ENCODE data around the gene FOXQ1. TPM values are rescaled to one million over a fixed set of nuclear protein-coding genes. Genes with fewer than 3 reads are reported as not detected.

The FOXQ1 gene
- total and polyA plus RNA-seq, 2 of the 13 experiments (the other 11 are each of a cell fraction or from before 2014, with no cell fraction given): 35.2 to 39.8 TPM

DNA sequence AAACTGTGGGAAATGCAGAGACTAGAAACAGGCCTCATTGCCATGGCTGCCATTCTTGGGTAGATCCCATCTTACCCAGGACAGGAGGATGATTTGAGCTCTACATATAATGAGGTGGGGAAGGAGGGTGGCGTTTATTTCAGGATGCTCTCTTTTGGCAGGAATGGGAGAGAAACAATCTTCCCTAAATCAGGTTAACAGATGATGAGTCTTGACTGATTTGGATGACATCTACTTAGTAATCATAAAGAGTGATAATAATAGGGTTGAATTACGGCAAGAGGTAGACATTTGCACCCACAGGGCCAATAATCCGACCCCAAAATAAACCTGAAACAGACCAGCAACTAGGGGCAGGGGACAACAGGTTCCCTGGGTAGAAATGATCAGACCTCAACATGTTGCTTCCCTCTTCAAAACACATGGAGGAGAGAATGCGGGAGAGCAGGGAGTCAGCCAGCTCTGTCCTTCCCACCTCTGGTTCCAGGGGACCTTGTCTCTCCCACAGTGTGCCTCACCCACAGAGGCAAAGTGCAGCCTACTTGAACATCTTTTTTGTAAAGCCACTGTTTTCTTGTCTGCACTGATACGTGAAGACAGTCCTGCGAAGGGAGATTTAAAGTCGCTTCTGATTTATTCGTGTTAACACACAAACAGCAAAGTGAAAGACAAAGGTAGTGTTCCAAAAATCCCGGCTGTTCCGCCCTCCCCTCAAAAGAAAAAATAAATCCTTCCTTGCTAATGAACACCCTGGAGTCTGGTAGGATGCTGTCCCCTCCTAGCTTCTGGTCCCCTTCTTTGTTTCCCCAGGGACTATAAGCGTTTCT, 3.9 kb downstream of the FOXQ1 start (continued):
- TF ChIP-seq, protein P1, sequence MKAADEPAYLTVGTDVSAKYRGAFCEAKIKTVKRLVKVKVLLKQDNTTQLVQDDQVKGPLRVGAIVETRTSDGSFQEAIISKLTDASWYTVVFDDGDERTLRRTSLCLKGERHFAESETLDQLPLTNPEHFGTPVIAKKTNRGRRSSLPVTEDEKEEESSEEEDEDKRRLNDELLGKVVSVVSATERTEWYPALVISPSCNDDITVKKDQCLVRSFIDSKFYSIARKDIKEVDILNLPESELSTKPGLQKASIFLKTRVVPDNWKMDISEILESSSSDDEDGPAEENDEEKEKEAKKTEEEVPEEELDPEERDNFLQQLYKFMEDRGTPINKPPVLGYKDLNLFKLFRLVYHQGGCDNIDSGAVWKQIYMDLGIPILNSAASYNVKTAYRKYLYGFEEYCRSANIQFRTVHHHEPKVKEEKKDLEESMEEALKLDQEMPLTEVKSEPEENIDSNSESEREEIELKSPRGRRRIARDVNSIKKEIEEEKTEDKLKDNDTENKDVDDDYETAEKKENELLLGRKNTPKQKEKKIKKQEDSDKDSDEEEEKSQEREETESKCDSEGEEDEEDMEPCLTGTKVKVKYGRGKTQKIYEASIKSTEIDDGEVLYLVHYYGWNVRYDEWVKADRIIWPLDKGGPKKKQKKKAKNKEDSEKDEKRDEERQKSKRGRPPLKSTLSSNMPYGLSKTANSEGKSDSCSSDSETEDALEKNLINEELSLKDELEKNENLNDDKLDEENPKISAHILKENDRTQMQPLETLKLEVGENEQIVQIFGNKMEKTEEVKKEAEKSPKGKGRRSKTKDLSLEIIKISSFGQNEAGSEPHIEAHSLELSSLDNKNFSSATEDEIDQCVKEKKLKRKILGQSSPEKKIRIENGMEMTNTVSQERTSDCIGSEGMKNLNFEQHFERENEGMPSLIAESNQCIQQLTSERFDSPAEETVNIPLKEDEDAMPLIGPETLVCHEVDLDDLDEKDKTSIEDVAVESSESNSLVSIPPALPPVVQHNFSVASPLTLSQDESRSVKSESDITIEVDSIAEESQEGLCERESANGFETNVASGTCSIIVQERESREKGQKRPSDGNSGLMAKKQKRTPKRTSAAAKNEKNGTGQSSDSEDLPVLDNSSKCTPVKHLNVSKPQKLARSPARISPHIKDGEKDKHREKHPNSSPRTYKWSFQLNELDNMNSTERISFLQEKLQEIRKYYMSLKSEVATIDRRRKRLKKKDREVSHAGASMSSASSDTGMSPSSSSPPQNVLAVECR (CRISPR knock-in tag; IDR thresholded peaks at IDR 0.05; ENCODE audit: borderline replicate concordance): 0 out of 2 replicates have a peak, but pooled peaks have one; percentile 10
- TF ChIP-seq ZNF781 (CRISPR knock-in tag; IDR thresholded peaks at IDR 0.05; ENCODE audit: borderline replicate concordance, not compliant biosample characterization): peak; percentile 26
- TF ChIP-seq, protein P2, sequence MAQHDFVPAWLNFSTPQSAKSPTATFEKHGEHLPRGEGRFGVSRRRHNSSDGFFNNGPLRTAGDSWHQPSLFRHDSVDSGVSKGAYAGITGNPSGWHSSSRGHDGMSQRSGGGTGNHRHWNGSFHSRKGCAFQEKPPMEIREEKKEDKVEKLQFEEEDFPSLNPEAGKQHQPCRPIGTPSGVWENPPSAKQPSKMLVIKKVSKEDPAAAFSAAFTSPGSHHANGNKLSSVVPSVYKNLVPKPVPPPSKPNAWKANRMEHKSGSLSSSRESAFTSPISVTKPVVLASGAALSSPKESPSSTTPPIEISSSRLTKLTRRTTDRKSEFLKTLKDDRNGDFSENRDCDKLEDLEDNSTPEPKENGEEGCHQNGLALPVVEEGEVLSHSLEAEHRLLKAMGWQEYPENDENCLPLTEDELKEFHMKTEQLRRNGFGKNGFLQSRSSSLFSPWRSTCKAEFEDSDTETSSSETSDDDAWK (CRISPR knock-in tag; IDR thresholded peaks at IDR 0.05): no peak
- no peak for TF ChIP-seq MEIS1 (CRISPR knock-in tag; IDR thresholded peaks at IDR 0.05; ENCODE audit: borderline replicate concordance)
- TF ChIP-seq PAF1 (CRISPR knock-in tag; IDR thresholded peaks at IDR 0.05): peak; percentile 86; the same call in 1 of the 2 replicates
- no peak for TF ChIP-seq HNRNPUL1 (IDR thresholded peaks at IDR 0.05; ENCODE audit: low read depth, low read length)
- TF ChIP-seq GABPA (IDR thresholded peaks at IDR 0.05; ENCODE audit: low read depth, low read length): no peak
- TF ChIP-seq GABPA (CRISPR knock-in tag; IDR thresholded peaks at IDR 0.05; ENCODE audit: low read depth): 0 out of 2 replicates have a peak, but pooled peaks have one; percentile 11
- TF ChIP-seq HCFC1 (IDR thresholded peaks at IDR 0.05; ENCODE audit: low read depth, low read length): no peak
- no peak; the same call in 1 of the 2 replicates for TF ChIP-seq KAT7 (CRISPR knock-in tag; IDR thresholded peaks at IDR 0.05; ENCODE audit: borderline replicate concordance)
- no peak for TF ChIP-seq ZNF232 (CRISPR knock-in tag; IDR thresholded peaks at IDR 0.05; ENCODE audit: borderline replicate concordance)
- TF ChIP-seq, protein P3, sequence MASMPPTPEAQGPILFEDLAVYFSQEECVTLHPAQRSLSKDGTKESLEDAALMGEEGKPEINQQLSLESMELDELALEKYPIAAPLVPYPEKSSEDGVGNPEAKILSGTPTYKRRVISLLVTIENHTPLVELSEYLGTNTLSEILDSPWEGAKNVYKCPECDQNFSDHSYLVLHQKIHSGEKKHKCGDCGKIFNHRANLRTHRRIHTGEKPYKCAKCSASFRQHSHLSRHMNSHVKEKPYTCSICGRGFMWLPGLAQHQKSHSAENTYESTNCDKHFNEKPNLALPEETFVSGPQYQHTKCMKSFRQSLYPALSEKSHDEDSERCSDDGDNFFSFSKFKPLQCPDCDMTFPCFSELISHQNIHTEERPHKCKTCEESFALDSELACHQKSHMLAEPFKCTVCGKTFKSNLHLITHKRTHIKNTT (CRISPR knock-in tag; IDR thresholded peaks at IDR 0.05): no peak
- TF ChIP-seq, protein P4, sequence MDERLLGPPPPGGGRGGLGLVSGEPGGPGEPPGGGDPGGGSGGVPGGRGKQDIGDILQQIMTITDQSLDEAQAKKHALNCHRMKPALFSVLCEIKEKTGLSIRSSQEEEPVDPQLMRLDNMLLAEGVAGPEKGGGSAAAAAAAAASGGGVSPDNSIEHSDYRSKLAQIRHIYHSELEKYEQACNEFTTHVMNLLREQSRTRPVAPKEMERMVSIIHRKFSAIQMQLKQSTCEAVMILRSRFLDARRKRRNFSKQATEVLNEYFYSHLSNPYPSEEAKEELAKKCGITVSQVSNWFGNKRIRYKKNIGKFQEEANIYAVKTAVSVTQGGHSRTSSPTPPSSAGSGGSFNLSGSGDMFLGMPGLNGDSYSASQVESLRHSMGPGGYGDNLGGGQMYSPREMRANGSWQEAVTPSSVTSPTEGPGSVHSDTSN (CRISPR knock-in tag; IDR thresholded peaks at IDR 0.05): no peak
- no peak for TF ChIP-seq ZNF850 (CRISPR knock-in tag; conservative IDR thresholded peaks at IDR 0.05)
- peak; percentile 57; the same call in 1 of the 2 replicates for TF ChIP-seq HOXA3 (CRISPR knock-in tag; IDR thresholded peaks at IDR 0.05)
- no peak for TF ChIP-seq TSC22D2 (CRISPR knock-in tag; IDR thresholded peaks at IDR 0.05; ENCODE audit: borderline replicate concordance)
- 0 out of 2 replicates have a peak, but pooled peaks have one; percentile 26 for TF ChIP-seq ZNF331 (CRISPR knock-in tag; IDR thresholded peaks at IDR 0.05)
- TF ChIP-seq SOX5 (CRISPR knock-in tag; IDR thresholded peaks at IDR 0.05; ENCODE audit: borderline replicate concordance): peak; percentile 29; the same call in 1 of the 2 replicates
- no peak for TF ChIP-seq AHR (CRISPR knock-in tag; IDR thresholded peaks at IDR 0.05)
- TF ChIP-seq, protein P5, sequence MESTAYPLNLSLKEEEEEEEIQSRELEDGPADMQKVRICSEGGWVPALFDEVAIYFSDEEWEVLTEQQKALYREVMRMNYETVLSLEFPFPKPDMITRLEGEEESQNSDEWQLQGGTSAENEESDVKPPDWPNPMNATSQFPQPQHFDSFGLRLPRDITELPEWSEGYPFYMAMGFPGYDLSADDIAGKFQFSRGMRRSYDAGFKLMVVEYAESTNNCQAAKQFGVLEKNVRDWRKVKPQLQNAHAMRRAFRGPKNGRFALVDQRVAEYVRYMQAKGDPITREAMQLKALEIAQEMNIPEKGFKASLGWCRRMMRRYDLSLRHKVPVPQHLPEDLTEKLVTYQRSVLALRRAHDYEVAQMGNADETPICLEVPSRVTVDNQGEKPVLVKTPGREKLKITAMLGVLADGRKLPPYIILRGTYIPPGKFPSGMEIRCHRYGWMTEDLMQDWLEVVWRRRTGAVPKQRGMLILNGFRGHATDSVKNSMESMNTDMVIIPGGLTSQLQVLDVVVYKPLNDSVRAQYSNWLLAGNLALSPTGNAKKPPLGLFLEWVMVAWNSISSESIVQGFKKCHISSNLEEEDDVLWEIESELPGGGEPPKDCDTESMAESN (CRISPR knock-in tag; conservative IDR thresholded peaks at IDR 0.05): peak; percentile 15; the same call in 1 of the 2 replicates
